Ishikawa (cell line): Measurements from ENCODE around the gene RTKN2.

Source experiments
- CEBPB ChIP-seq: IDR thresholded peaks from 2 replicates; pipeline ENCODE4 v1.6.1; 2012
- CREB1 ChIP-seq: IDR thresholded peaks from 2 replicates; pipeline ENCODE4 v1.6.1; 2012; ENCODE audit warnings: low read depth
- EGR1 ChIP-seq: IDR thresholded peaks from 2 replicates; pipeline ENCODE4 v1.6.1; 2012
- EP300 ChIP-seq: IDR thresholded peaks from 2 replicates; pipeline ENCODE4 v1.6.1; 2012; ENCODE audit warnings: borderline replicate concordance
- FOXM1 ChIP-seq: IDR thresholded peaks from 2 replicates; pipeline ENCODE4 v1.6.1; 2012; ENCODE audit warnings: low read depth, borderline replicate concordance
- MAX ChIP-seq: IDR thresholded peaks from 2 replicates; pipeline ENCODE4 v1.6.1; 2012
- NFIC ChIP-seq: IDR thresholded peaks from 2 replicates; pipeline ENCODE4 v1.6.1; 2012
- RAD21 ChIP-seq: IDR thresholded peaks from 2 replicates; pipeline ENCODE4 v1.6.1; 2012; ENCODE audit warnings: low read depth
- REST ChIP-seq: IDR thresholded peaks from 2 replicates; pipeline ENCODE4 v1.6.1; 2012; ENCODE audit warnings: low read depth, mild to moderate bottlenecking
- TAF1 ChIP-seq: IDR thresholded peaks from 2 replicates; pipeline ENCODE4 v1.6.1; 2012; ENCODE audit warnings: low read depth, mild to moderate bottlenecking
- TCF12 ChIP-seq: IDR thresholded peaks from 2 replicates; pipeline ENCODE4 v1.6.1; 2012; ENCODE audit warnings: low read depth
- TEAD4 ChIP-seq: IDR thresholded peaks from 2 replicates; pipeline ENCODE4 v1.6.1; 2012
- YY1 ChIP-seq: IDR thresholded peaks from 2 replicates; pipeline ENCODE4 v1.6.1; 2012; ENCODE audit warnings: low read depth
- ZBTB7A ChIP-seq: IDR thresholded peaks from 2 replicates; pipeline ENCODE4 v1.6.1; 2012; ENCODE audit warnings: low read depth
- TF ChIP-seq, protein P1 (sequence below): IDR thresholded peaks from 2 replicates; pipeline ENCODE4 v1.6.1; 2012

The RTKN2 gene

GRCh38 chr10:62249957-62250356 is 18.7 kb downstream of the RTKN2 start:
- no peak for TF ChIP-seq MAX
- TF ChIP-seq RAD21 = no peak
- no peak for TF ChIP-seq EP300
- TF ChIP-seq CEBPB = no peak

DNA sequence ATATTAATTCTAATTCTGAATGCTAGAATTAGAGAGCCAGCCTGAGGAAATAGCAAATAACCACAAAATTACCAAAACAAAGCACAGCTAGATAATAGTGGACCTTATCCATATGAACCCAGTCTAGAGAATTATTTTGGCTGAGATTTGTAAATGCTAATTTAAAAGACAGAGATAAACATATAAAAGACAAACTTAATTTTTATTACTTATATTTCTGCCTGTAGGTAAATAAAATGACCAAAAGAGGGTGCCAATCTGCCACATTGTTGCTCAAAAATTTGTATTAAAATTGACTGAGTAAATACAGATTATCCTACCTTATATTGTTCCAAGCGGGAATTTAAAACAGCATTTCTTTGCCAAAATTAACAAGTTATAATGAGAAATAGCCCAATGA is 20.2 kb downstream of the RTKN2 start:
- no peak for TF ChIP-seq FOXM1
- TF ChIP-seq RAD21 = peak; percentile 15
- no peak for TF ChIP-seq YY1
- TF ChIP-seq REST = no peak
- TF ChIP-seq CEBPB = no peak
- TF ChIP-seq CREB1 = no peak

DNA sequence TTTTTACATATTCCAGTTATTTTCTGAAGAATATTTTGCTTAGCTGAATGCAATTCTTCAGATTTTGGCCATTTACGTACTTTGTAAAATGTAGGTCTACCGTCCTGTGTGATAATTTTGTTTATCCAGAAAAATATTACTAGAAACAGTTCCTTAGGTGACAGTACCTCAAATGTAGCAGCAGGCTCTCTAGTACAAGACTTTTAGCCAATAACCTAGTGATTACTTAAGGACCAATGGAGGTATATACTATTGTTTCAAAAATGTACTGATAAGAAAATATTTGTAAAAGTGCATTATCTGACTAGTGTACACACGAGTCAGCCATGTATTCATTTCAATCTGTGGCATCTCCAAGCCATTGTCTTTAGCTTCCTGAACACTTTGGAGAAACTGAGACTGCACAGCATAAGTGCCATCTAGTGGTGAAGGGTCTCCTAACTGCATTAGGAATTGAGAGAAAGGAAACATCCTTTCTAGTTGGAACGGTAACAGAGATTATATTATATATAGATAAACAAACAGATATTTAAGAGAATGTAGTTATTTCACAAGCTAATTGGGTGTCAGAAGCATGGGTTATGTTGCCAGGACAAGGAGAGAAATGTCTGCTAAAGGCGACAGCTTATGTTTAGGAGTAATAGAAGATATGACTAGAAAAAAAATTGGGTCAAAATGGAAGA is 23.7 kb downstream of the RTKN2 start:
- TF ChIP-seq RAD21 (peak; percentile 90), TAF1 (no peak), NFIC (no peak), ZBTB7A (no peak)
- TF ChIP-seq, protein P1, sequence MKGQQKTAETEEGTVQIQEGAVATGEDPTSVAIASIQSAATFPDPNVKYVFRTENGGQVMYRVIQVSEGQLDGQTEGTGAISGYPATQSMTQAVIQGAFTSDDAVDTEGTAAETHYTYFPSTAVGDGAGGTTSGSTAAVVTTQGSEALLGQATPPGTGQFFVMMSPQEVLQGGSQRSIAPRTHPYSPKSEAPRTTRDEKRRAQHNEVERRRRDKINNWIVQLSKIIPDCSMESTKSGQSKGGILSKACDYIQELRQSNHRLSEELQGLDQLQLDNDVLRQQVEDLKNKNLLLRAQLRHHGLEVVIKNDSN = no peak

DNA sequence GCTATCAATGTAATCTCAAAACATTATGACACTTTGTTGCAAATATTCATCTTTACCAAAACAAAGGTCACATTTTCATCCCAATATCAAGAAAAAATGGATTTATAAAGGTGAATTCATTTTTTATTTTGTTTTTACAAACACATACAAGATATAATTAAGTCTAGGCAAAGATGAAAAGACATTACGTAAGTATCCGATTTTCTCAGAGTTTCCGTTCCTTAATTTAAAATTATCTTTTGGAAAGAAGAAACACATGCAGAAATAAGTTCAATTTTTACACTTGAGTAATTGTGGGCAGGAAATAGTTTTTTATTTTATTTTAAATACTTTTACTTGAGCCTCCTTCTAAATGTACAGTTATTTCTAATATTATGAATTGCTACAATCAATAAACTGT is 24.6 kb downstream of the RTKN2 start:
- no peak for TF ChIP-seq TAF1
- TF ChIP-seq TCF12 = no peak
- TF ChIP-seq FOXM1 = no peak
- no peak for TF ChIP-seq RAD21
- no peak for TF ChIP-seq CEBPB
- TF ChIP-seq, protein P1 = no peak
- no peak for TF ChIP-seq ZBTB7A
- TF ChIP-seq NFIC = no peak
- TF ChIP-seq MAX = no peak
- TF ChIP-seq YY1 = no peak
- no peak for TF ChIP-seq TEAD4
- no peak for TF ChIP-seq REST
- TF ChIP-seq EP300 = no peak
- no peak for TF ChIP-seq CREB1
- TF ChIP-seq EGR1 = no peak

GRCh38 chr10:62243647-62243997 is 25.0 kb downstream of the RTKN2 start:
- TF ChIP-seq TAF1 (no peak), TCF12 (no peak), REST (no peak), TEAD4 (no peak), FOXM1 (no peak), ZBTB7A (no peak), MAX (no peak), CEBPB (no peak)
- TF ChIP-seq, protein P1 = no peak
